HepG2 (cell line): ENCODE data around the gene DNM3.

Experiments
- CEBPB ChIP-seq: IDR thresholded peaks from 2 replicates; pipeline ENCODE4 v1.6.1; 2011; ENCODE audit warnings: low read depth, low read length, improper control_type of control experiment, borderline replicate concordance
- HDAC2 ChIP-seq: sonication (generic); formaldehyde crosslinking; IDR thresholded peaks from 2 replicates; pipeline ENCODE4 v1.4.0; 2020; ENCODE audit warnings: missing genetic modification reagents
- NFYB ChIP-seq: sonication (generic); formaldehyde crosslinking; IDR thresholded peaks from 2 replicates; pipeline ENCODE4 v1.4.0; 2020; ENCODE audit warnings: missing genetic modification reagents
- TGIF2 ChIP-seq: IDR thresholded peaks from 2 replicates; pipeline ENCODE4 v1.6.1; 2016; ENCODE audit warnings: control low read depth, missing compliant biosample characterization
- ZBTB34 ChIP-seq: sonication (generic); formaldehyde crosslinking; IDR thresholded peaks from 2 replicates; pipeline ENCODE4 v1.8.0; 2022; ENCODE audit warnings: mild to moderate bottlenecking, missing genetic modification reagents

GRCh38 chr1:171860696-171861095 is 19.4 kb downstream of the DNM3 start:
- no peak for TF ChIP-seq HDAC2 (CRISPR knock-in tag)
- TF ChIP-seq CEBPB = no peak
- TF ChIP-seq NFYB (CRISPR knock-in tag) = no peak
- TF ChIP-seq TGIF2 (CRISPR knock-in tag) = no peak
- TF ChIP-seq ZBTB34 = no peak
